Endothelial cell (in vitro differentiated cells): ENCODE data around the gene WNT5A. TPM values are rescaled to one million over a fixed set of nuclear protein-coding genes. Genes with fewer than 3 reads are reported as not detected.
A peak's percentile ranks its signal among the peaks of the same experiment; 100 is the strongest.

Experiments
- DNase-seq: peaks from one replicate; pipeline ENCODE4 v3.0.0; 2021; ENCODE audit warnings: low spot score
- H3K27ac Mint-ChIP-seq: one replicate; pipeline ENCODE4 v1.8.0; 2021; ENCODE audit warnings: mixed read lengths, inconsistent platforms; ENCODE audit not compliant: unreplicated experiment
- H3K27me3 Mint-ChIP-seq: one replicate; pipeline ENCODE4 v1.8.0; 2021; ENCODE audit warnings: mild to moderate bottlenecking, moderate library complexity, mixed read lengths, inconsistent platforms; ENCODE audit not compliant: unreplicated experiment
- H3K36me3 Mint-ChIP-seq: one replicate; pipeline ENCODE4 v1.8.0; 2021; ENCODE audit warnings: mild to moderate bottlenecking, low read depth, mixed read lengths, inconsistent platforms; ENCODE audit not compliant: unreplicated experiment
- H3K4me1 Mint-ChIP-seq: one replicate; pipeline ENCODE4 v1.8.0; 2021; ENCODE audit warnings: mild to moderate bottlenecking, mixed read lengths, inconsistent platforms; ENCODE audit not compliant: unreplicated experiment
- H3K4me3 Mint-ChIP-seq: one replicate; pipeline ENCODE4 v1.8.0; 2021; ENCODE audit warnings: mild to moderate bottlenecking, mixed read lengths, inconsistent platforms; ENCODE audit not compliant: unreplicated experiment
- H3K9me3 Mint-ChIP-seq: one replicate; pipeline ENCODE4 v1.8.0; 2021; ENCODE audit warnings: mixed read lengths, inconsistent platforms; ENCODE audit not compliant: unreplicated experiment
- total RNA-seq: library from RNA; stranded (reverse); fragmentation: NEBNext Ultra II Directional; extraction: Animal tissue kit (Norgen Biotek cat#: 25700); gene quantifications from one replicate; pipeline ENCODE4 v1.2.1, GENCODE V29; 2021; ENCODE audit not compliant: unreplicated experiment
- TF ChIP-seq, protein P1 (sequence below): fragments of 200-600 bp; sonication (generic); IDR thresholded peaks from one replicate; pipeline ENCODE4 v1.5.0; 2021; ENCODE audit warnings: antibody characterized with exemption; ENCODE audit not compliant: unreplicated experiment

The WNT5A gene
- total RNA-seq, 1 donor from 2014 or later, result 9.7 TPM

DNA sequence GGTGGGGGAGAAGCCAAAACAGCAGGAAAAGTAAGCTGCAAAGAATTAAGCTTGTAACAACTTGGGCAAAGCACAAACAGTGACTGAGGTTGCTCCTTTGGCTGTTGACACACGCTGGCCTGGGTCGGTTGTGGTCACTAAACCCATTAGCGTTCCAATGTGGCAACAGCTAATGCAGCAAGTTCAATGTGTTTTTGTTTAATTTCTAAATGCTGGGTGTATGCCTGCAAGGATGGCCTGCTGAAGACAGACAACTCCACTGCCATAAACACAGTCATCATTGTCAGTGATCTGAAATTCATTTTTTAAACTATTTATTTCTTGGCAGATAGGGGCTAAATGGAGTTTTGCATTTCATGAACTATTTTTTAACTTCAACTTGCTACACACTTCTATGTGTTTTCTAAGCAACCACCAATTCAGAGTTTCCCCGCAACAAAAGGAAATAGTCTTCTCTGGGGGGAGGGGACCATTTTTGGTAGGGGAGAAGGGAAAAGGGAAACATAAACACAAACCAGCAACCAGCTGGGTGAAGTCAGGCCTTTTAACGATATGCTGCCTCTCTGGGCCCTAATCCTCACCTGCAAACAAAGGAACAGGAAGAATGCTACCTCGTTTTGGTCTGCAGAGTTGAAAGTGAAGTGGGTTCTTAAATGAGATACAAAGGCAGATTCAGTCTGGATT lies 34.8 kb upstream of the WNT5A start:
- TF ChIP-seq, protein P1, sequence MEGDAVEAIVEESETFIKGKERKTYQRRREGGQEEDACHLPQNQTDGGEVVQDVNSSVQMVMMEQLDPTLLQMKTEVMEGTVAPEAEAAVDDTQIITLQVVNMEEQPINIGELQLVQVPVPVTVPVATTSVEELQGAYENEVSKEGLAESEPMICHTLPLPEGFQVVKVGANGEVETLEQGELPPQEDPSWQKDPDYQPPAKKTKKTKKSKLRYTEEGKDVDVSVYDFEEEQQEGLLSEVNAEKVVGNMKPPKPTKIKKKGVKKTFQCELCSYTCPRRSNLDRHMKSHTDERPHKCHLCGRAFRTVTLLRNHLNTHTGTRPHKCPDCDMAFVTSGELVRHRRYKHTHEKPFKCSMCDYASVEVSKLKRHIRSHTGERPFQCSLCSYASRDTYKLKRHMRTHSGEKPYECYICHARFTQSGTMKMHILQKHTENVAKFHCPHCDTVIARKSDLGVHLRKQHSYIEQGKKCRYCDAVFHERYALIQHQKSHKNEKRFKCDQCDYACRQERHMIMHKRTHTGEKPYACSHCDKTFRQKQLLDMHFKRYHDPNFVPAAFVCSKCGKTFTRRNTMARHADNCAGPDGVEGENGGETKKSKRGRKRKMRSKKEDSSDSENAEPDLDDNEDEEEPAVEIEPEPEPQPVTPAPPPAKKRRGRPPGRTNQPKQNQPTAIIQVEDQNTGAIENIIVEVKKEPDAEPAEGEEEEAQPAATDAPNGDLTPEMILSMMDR, result no peak
- Mint-ChIP-seq H3K4me3 (peak overlapping the region; percentile 39), H3K36me3 (no peaks in the 10 kb centered on the region), H3K4me1 (peaks cover 46% of the 10 kb centered on the region), H3K9me3 (no peaks in the 10 kb centered on the region), H3K27ac (peak overlapping the region; percentile 85), H3K27me3 (peaks cover 4% of the 10 kb centered on the region)
- DNase-seq, result no peak

DNA sequence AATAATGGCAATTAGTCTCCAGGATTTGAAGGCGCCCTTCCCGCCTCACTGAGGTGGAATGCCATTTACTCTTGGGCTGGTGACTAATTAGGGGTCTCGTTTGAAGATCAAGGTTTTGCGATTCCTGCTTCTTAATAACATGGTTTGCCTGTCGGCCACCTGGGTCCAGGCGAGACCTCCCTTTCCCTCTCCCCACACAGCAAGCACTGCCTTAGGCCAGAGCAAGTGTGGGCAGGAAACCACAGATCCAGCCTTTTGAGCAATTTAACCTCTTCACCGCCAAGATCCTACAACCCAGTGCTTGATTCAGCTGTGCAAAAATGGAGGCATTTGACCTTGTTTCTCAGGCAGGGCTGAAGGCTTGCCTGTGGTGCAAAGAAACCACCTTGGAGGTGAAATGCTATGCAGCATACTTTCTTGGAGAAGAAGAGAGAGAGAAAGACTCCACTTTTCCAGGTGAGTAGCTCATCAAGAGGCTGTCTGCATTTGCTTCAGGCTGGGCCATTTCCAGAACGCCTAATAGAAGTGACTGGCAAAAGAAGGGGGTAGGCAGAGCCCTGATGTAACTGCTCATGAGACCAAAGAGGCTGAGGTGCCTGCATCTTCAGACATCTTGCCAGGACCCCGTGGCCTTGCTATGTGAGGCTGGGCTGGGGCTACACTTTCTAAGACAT lies 34.1 kb upstream of the WNT5A start:
- peak overlapping the region; percentile 39 for H3K4me3 Mint-ChIP-seq
- H3K36me3 Mint-ChIP-seq, result no peaks in the 10 kb centered on the region
- peaks cover 4% of the 10 kb centered on the region for H3K27me3 Mint-ChIP-seq
- peaks cover 46% of the 10 kb centered on the region for H3K4me1 Mint-ChIP-seq
- H3K9me3 Mint-ChIP-seq, result no peaks in the 10 kb centered on the region
- TF ChIP-seq, protein P1, result no peak
- no peak for DNase-seq
- peak overlapping the region; percentile 85 for H3K27ac Mint-ChIP-seq

DNA sequence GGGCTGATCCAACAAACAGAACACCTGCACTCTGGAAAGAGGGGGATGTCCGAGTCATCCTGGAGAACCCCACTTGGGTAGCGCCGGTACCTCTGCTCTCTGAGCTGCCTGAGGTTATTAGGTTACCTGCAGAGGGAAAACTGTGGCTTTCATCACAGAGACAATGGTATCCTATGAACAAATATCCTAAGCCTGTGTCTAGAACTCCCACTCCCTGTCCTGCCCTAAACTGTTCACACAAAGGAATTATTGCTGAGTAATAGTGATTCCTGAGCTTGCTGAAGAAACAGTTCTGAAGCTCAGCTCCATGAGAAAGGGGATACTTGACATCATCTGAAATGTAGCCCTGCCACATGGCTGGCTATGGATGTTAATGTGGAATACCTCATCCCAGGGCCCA lies 31.9 kb upstream of the WNT5A start:
- H3K27me3 Mint-ChIP-seq, result peaks cover 4% of the 10 kb centered on the region
- H3K4me3 Mint-ChIP-seq, result no peak overlapping the region
- no peaks in the 10 kb centered on the region for H3K9me3 Mint-ChIP-seq
- DNase-seq, result no peak
- TF ChIP-seq, protein P1, result no peak
- no peak overlapping the region for H3K27ac Mint-ChIP-seq
- peaks cover 39% of the 10 kb centered on the region for H3K4me1 Mint-ChIP-seq
- H3K36me3 Mint-ChIP-seq, result no peaks in the 10 kb centered on the region

DNA sequence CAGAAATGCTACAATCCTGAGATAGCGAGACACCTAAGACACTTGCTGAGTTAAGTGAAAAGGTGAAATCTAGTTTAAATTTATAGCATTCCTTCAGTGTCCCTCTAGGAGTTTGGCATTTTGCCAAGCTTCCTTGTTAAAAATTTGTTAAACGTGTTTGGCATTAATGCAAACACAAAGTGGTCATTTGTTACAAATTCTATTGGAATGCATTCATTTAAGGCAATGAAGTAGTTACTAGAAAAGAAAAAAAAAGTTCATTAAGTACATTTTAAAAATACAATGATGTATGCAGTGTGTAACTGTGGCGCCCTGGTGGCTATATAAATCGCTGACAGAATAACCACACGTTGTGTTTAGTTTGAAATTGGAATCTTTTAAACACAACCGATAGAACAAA lies 31.3 kb upstream of the WNT5A start:
- TF ChIP-seq, protein P1, result no peak
- Mint-ChIP-seq H3K9me3 (no peaks in the 10 kb centered on the region), H3K4me1 (peaks cover 34% of the 10 kb centered on the region), H3K27me3 (peaks cover 2% of the 10 kb centered on the region), H3K36me3 (no peaks in the 10 kb centered on the region), H3K4me3 (no peak overlapping the region), H3K27ac (no peak overlapping the region)
- no peak for DNase-seq

DNA sequence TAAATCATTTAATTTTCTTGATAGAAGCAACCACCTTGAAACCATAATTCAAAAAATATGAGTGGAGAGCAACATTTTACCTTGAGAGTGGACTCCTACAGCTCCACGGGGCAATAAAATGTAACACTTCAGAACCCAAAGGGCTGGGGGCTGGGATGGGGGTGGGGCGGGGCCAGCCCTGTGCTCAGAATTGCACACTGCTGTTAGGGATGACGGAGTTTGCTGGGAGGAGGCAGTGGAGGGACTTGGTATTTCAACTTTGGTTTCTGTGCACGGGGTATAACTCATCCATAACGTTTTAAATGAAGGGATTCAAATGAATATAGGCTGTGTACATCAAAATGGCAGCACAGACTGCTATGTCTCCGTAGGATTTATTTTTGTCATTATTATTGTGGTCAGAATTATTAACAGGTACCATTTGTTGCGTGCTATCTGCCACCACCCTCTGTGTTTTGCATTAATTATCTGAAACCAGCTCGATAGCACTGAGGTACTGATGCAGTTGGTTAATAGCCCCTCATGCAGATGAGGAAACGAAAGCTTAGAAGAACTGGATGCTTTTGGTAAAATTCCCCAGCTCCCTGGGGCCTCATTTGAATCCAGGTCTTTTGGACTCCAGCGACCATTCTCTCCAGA lies 29.4 kb upstream of the WNT5A start:
- no peaks in the 10 kb centered on the region for H3K36me3 Mint-ChIP-seq
- peaks cover 22% of the 10 kb centered on the region for H3K4me1 Mint-ChIP-seq
- TF ChIP-seq, protein P1, result no peak
- H3K27ac Mint-ChIP-seq, result no peak overlapping the region
- no peak for DNase-seq
- H3K27me3 Mint-ChIP-seq, result peaks cover 2% of the 10 kb centered on the region
- H3K4me3 Mint-ChIP-seq, result no peak overlapping the region
- no peaks in the 10 kb centered on the region for H3K9me3 Mint-ChIP-seq
